ENCODE data around the gene CHST1. TPM values are rescaled to one million over a fixed set of nuclear protein-coding genes. Genes with fewer than 3 reads are reported as not detected.

Gene CHST1
- total RNA-seq, 1 experiment from 2014 or later, result not detected

GRCh38 chr11:45647786-45648185 is 17.6 kb downstream of the CHST1 start:
- H3K9ac ChIP-seq (ENCODE audit: low read length), result no peak overlapping the region
- H3K4me1 ChIP-seq (ENCODE audit: insufficient read depth, low read length), result no peaks in the 10 kb centered on the region
- H3K4me2 ChIP-seq (ENCODE audit: low read length), result no peak overlapping the region
- ATAC-seq (no peak), DNase-seq (no peak)
- ChIA-PET POLR2A (ENCODE audit: unreplicated experiment) (no interaction called here), CTCF (interaction anchor here (0.6 kb wide), 1 partner anchor 39 kb away, joined by 8 read pairs; no protein-coding TSS in a partner anchor)
- no peaks in the 10 kb centered on the region for H3K9me3 ChIP-seq (ENCODE audit: low read length)
- intact Hi-C loops (cut with micrococcal nuclease), result no loop called here
- H3K4me3 ChIP-seq (ENCODE audit: low read length), result no peak overlapping the region
- H3K27ac ChIP-seq (ENCODE audit: low read length), result no peak overlapping the region
- peaks cover 11% of the 10 kb centered on the region; the same call in 1 of the 2 replicates for H3K27me3 ChIP-seq (ENCODE audit: low read length)
- no peaks in the 10 kb centered on the region for H3K9me2 ChIP-seq (replicated peaks; ENCODE audit: low read length)
- no peak for TF ChIP-seq EZH2phosphoT487 (IDR thresholded peaks at IDR 0.05; ENCODE audit: borderline replicate concordance, low read length)
- TF ChIP-seq CTCF (conservative IDR thresholded peaks at IDR 0.05; ENCODE audit: low read depth, low read length), result no peak
- TF ChIP-seq EZH2 (IDR thresholded peaks at IDR 0.05; ENCODE audit: low read length, unreplicated experiment), result no peak
- no peaks in the 10 kb centered on the region for H3K79me2 ChIP-seq (ENCODE audit: low read length)
- no peak overlapping the region for H2AFZ ChIP-seq (ENCODE audit: low read length)
- no TSS peak for BruUV-seq (replicated peaks)
- H4K20me1 ChIP-seq (ENCODE audit: low read length), result no peaks in the 10 kb centered on the region
- H3F3A ChIP-seq (ENCODE audit: low read length, unreplicated experiment), result no peaks in the 10 kb centered on the region
- no peaks in the 10 kb centered on the region for H3K36me3 ChIP-seq (ENCODE audit: low read depth, low read length)

GRCh38 chr11:45647329-45647728 is 18.1 kb downstream of the CHST1 start:
- CTCF ChIA-PET, result no interaction called here
- intact Hi-C loops (cut with micrococcal nuclease), result no loop called here
- no peak for DNase-seq

More at GRCh38 chr11:45647329-45647728, 18.1 kb downstream of the CHST1 start:
- BruUV-seq (replicated peaks), result no TSS peak
- no peak overlapping the region for H2AFZ ChIP-seq (ENCODE audit: low read length)
- no peak overlapping the region for H3K4me2 ChIP-seq (ENCODE audit: low read length)
- no peaks in the 10 kb centered on the region for H3K9me3 ChIP-seq (ENCODE audit: low read length)
- H3K36me3 ChIP-seq (ENCODE audit: low read depth, low read length), result no peaks in the 10 kb centered on the region
- no peaks in the 10 kb centered on the region for H3K4me1 ChIP-seq (ENCODE audit: insufficient read depth, low read length)
- H3K27me3 ChIP-seq (ENCODE audit: low read length), result peaks cover 16% of the 10 kb centered on the region
- TF ChIP-seq CTCF (conservative IDR thresholded peaks at IDR 0.05; ENCODE audit: low read depth, low read length), result no peak
- TF ChIP-seq EZH2 (IDR thresholded peaks at IDR 0.05; ENCODE audit: low read length, unreplicated experiment), result no peak
- no peak for TF ChIP-seq EZH2phosphoT487 (IDR thresholded peaks at IDR 0.05; ENCODE audit: borderline replicate concordance, low read length)
- POLR2A ChIA-PET (ENCODE audit: unreplicated experiment), result no interaction called here
- H4K20me1 ChIP-seq (ENCODE audit: low read length), result no peaks in the 10 kb centered on the region
- H3F3A ChIP-seq (ENCODE audit: low read length, unreplicated experiment), result no peaks in the 10 kb centered on the region
- no peak overlapping the region for H3K27ac ChIP-seq (ENCODE audit: low read length)
- no peaks in the 10 kb centered on the region for H3K9me2 ChIP-seq (replicated peaks; ENCODE audit: low read length)
- no peak overlapping the region for H3K9ac ChIP-seq (ENCODE audit: low read length)
- H3K4me3 ChIP-seq (ENCODE audit: low read length), result no peak overlapping the region
- no peak for ATAC-seq
- H3K79me2 ChIP-seq (ENCODE audit: low read length), result no peaks in the 10 kb centered on the region

All from PC-3 (cell line).